Breast epithelium (tissue), 3 donors: ENCODE results near the gene LIPI. TPM values are rescaled to one million over a fixed set of nuclear protein-coding genes. Genes with fewer than 3 reads are reported as not detected.

Experiments used
- total RNA-seq, 3 donors: library from RNA; depleted of rRNA; stranded (reverse); fragments of >200 nt; gene quantifications; one replicate each; pipeline ENCODE4 v1.1.0, GENCODE V29; 2016

LIPI gene
- total RNA-seq, 3 donors from 2014 or later = not detected

Other genes with a start within 250 kb of the LIPI start
- gene RBM11, start 5.2 kb upstream of the LIPI start, total RNA-seq = 1 to 10 TPM in 2 of 3 donors, not detected in 1; 5.6 TPM
- 10 to 100 TPM; 13.9 to 20.9 (median 19.7) TPM for gene HSPA13, start 172.2 kb upstream of the LIPI start, total RNA-seq